Breast epithelium (tissue), 3 donors: ENCODE measurements around the gene COA6.

ENCODE experiments used
- CTCF ChIP-seq, 3 donors: fragments of 450-650 bp; IDR thresholded peaks; one replicate each; pipeline ENCODE4 v1.5.1; 2016 to 2017; ENCODE audit warnings: antibody characterized with exemption in 3 of 3, mild to moderate bottlenecking in 3 of 3, moderate library complexity in 3 of 3
- POLR2A ChIP-seq: fragments of 450-650 bp; IDR thresholded peaks from one replicate; pipeline ENCODE4 v1.6.1; 2016; ENCODE audit warnings: antibody characterized with exemption, mild to moderate bottlenecking, moderate library complexity

- TF ChIP-seq CTCF (IDR thresholded peaks at IDR 0.05) (no peak), POLR2A (no peak)
Measured at GRCh38 chr1:234373959-234374254, 651 bp downstream of the COA6 start.
